GM19467 (cell line): ENCODE measurements around the gene ARHGEF17.

Experiments used
- ATAC-seq: cut with Tn5 transposase; IDR thresholded peaks from one replicate; pipeline ENCODE4 v1.9.1; 2021; ENCODE audit warnings: mild to moderate bottlenecking, moderate library complexity; ENCODE audit not compliant: unreplicated experiment

The ARHGEF17 gene

DNA sequence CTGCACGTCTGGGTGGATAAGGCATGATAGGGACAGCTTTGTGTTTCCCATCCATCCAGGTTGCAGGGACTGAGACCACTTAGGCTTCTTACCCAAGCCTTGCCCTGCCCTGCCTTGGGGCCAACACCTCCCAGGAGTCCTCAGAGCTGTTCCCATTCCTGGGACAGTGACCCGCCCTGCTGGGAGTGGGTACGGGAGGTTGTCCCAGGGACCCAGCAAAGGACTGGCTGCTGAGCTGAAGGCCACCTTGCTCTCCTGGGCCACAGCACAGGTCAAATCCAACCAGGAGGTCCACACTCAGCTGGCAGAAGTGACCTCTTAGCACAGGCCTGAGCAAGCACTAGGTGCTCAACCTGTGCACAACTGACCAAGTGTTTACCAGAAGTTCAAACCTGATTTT is 16.9 kb upstream of the ARHGEF17 start:
- ATAC-seq: no peak

DNA sequence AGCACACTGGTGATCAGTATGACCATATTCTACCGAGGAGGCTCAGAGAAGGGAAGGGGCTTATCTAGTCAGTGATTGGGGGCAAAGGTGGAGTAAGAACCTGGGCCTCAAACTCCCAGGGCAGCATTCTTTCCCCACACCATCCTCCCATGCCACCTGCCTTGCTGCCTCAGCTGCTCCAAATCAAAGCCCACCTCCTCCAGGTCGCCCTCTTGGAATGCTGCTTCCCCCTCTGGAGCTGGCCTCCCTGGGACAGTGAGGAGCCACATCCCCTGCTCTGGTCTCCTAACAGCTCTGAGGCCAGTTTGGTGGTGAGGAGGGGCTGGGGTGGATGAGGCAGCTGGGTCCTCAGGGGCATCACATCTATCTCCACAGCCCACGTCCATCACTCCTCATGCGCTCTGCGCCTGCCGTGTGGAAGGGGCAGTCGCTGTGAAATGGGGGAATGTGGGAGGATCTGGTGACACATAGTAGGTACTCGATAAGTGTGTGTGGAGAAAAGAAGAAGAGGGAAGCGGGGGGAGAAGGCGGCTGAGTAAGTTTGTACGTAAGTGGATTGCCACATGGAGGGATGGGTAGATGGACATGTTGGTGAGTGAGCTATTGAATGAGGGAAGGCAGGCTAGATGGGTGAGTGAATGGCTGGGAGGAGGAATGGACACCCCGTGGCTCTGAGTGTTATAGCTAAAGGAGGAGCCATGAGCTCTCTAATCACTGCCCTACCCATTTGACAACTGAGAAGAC is 16.1 kb upstream of the ARHGEF17 start:
- no peak for ATAC-seq

DNA sequence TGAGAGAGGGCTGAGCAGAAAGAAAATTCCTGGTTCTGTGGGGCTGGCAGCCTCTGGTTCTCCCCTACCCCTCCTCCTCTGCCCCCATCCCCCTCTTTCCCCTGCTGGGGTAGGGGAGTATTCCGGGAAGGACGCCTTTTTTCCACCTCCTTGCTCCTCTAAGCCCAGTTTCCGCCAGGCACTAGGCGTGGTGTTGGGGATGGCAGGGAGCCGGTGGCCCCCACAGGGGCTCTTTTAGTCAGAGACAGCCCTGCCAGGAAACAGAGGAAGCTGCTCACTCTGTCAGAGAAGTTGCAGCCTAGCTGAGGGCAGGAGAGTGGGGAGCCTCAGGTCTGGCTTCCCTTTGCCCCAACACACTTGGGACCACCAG is 15.6 kb upstream of the ARHGEF17 start:
- ATAC-seq: no peak

DNA sequence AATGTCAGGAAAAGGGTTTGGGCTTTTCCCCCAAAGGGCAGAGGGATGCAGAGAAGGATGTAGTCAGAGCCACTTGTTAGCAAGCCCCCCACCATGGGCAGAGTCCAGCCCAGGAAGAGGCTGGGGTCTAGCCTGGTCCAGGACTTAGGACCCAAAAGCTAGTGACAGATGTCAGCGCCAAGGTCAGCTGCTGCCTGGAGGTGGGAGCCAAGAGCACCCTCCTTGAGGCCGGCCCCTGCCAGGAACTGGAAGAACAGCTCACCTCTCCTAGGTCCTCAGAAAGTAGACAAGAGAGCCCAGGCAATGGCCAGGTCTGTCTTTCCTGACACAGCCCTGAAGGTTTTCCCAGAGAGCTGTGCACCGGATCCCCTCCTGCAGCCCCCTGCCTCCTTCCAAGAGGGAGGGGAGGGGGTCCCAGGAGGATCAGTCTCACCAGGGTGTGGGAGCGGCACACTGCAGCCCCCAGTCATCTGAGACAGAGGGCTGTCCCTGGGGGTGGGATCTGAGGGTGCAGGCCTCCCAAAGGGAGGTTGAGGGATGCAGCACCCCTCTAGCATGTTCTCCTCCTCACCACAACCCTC is 14.6 kb upstream of the ARHGEF17 start:
- no peak for ATAC-seq

DNA sequence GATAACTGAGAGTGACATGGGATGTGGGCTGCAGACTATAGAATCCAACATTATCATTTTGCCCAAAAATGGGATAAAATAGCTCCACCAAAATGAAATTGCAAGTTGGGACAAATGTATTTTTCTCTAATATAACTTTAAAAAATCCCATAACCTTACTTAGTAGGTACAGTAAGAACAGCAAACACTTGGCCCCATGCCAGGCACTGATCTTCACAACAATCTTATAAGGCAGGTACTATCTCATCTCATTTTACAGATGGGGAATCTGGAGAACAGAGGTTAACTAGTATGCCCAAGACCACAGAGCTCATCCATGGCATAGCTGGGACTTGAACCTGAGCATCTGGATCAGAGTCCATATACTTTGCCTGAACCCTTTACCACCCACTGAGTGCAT is 13.5 kb upstream of the ARHGEF17 start:
- ATAC-seq: no peak

DNA sequence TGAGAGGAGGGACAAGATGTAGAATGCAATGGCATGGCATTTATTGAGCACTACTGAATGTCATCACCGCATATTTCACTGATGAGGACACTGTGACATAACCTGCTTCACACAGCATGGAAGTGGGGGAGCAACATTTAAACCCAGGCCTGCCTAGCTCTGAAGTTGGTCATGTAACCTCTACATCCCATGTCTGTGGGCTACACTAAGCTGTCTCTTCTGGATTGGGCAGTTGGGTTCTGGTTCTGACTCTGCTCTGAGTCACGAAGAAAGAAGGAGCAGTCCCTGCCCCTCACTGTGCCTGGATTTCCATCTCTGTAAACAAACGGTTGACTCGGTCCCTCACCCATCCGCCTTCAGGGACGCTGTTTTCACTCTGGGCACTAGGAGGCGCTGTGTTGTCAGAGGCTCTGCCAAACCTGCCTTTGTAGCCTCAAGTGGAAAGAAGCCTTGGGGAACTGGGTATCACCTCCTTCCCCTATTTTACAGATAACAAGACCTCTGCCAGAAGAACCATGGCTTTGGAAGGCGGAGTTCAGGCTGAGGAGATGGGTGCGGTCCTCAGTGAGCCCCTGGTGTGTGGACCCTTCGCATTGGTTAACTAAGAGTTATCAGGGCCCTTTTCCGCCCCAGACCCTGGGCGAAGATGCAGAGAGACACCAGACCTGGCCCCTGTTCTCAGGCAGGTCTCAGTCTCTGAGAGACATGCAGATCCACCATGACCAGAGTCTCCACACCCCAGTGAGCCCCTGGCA is 12.7 kb upstream of the ARHGEF17 start:
- ATAC-seq: no peak

DNA sequence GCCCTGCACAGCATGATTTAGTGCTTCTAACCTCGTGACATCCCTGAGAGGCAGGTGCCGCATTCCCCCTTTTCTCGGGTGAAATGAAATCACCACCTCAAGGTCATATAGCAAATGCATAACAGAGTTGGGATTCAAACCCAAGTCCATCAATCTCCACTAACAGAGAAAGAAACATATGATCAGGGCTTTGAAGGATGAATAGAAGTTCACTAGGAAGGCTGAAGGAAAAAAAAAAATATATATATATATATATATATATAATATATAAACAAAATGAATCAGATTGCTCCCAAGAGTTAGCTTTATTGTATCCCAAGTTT is 12.1 kb upstream of the ARHGEF17 start:
- no peak for ATAC-seq

DNA sequence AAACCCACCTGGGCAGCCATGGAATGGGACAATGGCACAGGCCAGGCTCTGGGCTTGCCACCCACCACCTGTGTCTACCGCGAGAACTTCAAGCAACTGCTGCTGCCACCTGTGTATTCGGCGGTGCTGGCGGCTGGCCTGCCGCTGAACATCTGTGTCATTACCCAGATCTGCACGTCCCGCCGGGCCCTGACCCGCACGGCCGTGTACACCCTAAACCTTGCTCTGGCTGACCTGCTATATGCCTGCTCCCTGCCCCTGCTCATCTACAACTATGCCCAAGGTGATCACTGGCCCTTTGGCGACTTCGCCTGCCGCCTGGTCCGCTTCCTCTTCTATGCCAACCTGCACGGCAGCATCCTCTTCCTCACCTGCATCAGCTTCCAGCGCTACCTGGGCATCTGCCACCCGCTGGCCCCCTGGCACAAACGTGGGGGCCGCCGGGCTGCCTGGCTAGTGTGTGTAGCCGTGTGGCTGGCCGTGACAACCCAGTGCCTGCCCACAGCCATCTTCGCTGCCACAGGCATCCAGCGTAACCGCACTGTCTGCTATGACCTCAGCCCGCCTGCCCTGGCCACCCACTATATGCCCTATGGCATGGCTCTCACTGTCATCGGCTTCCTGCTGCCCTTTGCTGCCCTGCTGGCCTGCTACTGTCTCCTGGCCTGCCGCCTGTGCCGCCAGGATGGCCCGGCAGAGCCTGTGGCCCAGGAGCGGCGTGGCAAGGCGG is 11.4 kb upstream of the ARHGEF17 start:
- ATAC-seq: no peak

DNA sequence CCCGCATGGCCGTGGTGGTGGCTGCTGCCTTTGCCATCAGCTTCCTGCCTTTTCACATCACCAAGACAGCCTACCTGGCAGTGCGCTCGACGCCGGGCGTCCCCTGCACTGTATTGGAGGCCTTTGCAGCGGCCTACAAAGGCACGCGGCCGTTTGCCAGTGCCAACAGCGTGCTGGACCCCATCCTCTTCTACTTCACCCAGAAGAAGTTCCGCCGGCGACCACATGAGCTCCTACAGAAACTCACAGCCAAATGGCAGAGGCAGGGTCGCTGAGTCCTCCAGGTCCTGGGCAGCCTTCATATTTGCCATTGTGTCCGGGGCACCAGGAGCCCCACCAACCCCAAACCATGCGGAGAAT is 10.9 kb upstream of the ARHGEF17 start:
- ATAC-seq: no peak

DNA sequence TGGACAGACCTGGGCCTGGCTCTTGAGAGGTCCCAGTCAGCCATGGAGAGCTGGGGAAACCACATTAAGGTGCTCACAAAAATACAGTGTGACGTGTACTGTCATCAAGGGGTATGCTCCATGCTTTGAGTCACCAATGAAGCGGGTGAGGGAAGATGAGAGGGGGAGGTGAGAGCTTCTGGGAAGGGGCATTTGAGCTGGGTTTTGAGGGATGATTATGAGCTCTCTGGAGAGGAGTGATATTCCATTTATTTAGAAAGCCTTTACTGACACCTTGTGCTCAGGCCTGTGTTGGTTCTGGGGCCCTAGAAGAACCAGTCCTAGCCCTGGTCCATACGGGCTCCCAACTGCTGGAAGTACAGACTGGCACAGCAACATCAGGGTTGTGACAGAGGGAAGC is 10.4 kb upstream of the ARHGEF17 start:
- ATAC-seq: no peak

DNA sequence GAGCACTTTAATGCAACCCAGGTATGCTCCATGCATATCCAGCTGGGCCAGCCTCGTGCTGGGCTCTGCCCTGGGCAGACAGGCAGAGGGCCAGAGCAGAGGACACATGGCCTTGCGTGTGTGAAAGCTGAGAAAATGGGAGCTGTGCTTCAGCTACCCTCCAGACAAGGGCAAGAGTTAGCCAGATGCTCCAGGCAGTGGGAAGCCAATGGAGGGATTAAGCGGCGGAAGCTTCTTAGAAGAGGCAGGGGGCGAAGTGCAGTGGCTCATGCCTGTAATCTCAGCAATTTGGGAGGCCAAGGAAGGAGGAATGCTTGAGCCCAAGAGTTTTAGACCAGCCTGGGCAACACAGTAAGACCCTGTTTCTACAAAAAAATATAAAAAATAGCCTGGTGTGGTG is 9.8 kb upstream of the ARHGEF17 start:
- ATAC-seq: no peak

DNA sequence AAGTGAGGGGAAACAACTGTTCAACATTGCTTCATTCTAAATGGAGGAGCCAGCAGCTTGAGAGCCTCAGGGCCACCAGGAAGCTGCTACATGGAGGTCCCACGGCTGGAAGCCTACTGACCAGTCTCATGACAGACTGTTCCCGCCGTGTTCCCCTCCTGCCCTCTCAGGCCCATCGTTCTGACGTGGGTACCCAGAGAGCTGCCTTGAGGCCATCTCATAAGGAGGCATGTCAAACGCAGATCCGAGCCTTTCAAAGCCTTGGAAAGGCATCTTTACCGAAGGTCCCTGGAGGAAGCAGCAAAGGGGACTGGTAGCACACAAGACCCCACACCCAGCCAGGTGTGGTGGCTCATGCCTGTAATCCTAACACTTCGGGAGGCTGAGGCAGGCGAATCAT is 8.3 kb upstream of the ARHGEF17 start:
- ATAC-seq: no peak

DNA sequence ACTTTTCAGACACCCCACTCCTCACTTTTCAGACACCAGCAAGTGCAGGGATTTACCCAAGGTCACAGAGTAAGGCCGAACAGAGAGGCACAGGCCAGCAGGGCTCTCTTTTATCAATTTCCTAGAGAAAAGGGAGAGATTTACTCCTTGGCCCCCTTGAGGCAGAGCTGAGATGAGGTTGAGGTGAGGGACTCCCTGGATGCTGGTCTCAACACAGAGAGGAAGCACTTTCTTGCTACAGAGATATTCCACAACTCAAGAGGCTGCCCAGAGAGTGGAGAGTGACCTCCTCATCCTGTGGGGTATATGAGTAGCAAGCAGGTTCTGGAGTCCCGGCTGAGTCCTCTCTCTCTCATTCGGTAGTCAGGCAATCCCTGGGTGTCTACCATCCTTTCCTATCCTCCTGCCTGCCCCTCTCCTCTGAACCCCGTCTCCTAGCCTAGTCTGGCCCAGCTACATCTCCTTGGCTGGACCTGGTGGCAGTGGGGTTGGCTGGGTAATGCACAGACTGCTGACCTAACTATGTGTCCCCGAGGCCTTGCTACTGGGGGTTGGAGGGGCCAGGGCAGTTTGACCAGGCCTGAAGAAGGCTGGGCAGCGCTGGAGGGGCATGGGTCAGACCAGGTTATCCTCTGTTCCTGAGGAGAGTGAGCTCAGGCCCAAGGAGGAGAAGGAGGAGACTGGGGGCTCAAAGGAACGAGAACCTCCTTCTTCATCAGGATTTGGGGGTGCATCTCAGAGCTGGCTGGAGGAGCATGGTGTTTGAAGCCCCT is 1.8 kb upstream of the ARHGEF17 start:
- ATAC-seq: no peak

DNA sequence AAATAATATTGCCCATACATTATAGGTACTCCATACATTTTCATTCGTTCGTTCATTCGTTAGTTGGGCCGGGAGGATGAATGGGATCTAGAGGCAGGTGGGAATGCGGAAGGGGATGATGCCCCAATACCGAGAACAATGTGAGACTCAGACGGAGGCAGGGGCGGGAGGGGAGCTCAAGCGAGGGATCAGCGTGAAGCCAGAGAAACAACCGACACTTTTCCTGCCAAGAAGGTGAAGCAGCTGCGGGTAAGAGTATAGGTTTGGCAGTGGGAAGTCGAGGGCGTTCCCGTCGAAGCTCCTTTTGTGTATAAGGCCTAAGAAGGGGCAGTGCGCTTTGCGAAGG is 1.1 kb upstream of the ARHGEF17 start:
- ATAC-seq: no peak

DNA sequence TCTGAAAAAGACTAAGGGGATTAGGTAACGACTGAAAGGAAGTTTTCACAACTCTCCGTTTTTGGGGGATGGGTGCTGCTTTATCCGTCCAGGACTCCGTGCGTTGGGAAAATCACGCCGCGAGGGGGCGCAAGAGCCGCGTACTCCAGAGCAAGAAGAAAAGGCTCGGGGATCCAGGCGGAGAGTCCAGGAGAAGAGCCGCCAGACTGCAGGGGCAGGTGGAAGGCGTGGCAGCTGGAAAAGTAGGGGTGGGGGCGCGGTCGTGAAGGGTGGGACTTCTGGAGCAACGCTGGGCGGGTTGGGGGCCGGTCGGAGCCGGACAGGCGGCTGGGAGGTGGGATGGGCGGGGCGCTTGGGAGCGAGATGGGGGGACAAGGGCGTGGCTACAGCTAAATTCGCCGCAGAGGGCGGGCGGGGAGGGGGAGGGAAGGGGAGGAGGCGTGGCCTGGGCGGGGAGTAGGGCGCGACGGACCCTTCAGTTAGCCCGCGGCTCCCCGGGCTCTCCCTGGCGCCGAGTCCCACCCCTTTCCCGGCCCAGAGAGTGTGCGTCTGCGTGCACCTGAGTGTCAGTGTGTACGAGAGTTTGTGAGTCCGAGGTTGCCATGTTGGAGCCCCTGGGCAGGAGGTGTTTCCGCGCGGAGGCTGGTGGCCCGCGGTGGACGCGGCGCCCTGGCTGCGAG is 613 bp upstream of the ARHGEF17 start:
- ATAC-seq: peak; percentile 36

DNA sequence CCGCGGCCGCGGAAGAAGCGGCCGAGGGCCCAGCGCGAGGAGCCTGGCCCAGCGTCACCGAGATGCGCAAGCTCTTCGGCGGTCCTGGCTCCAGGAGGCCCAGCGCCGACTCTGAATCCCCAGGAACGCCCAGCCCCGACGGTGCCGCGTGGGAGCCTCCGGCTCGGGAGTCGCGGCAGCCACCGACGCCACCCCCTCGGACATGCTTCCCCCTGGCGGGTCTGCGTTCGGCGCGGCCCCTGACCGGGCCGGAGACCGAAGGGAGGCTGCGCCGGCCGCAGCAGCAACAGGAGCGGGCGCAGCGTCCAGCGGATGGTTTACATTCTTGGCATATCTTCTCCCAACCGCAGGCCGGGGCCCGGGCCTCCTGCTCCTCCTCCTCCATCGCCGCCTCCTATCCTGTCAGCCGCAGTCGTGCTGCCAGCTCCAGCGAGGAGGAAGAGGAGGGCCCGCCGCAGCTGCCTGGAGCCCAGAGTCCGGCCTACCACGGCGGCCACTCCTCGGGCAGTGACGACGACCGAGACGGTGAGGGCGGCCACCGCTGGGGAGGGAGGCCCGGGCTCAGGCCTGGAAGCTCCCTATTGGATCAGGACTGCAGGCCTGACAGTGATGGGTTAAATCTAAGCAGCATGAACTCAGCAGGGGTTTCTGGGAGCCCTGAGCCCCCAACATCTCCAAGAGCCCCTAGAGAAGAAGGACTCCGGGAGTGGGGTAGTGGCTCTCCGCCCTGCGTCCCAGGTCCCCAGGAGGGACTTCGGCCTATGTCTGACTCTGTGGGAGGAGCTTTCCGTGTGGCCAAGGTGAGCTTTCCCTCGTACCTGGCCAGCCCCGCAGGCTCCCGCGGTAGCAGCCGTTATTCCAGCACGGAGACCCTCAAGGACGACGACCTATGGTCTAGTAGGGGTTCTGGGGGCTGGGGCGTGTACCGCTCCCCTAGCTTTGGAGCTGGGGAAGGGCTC is 1.2 kb downstream of the ARHGEF17 start:
- no peak for ATAC-seq

DNA sequence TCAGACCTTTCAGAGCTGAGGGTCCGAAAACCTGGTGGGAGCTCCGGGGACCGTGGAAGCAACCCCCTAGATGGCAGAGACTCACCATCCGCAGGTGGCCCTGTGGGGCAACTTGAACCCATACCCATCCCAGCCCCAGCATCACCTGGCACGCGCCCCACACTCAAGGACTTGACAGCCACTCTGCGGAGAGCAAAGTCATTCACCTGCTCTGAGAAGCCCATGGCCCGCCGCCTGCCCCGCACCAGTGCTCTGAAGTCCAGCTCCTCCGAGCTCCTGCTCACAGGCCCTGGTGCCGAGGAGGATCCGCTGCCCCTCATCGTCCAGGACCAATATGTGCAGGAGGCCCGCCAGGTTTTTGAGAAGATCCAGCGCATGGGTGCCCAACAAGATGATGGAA is 2.0 kb downstream of the ARHGEF17 start:
- no peak for ATAC-seq

DNA sequence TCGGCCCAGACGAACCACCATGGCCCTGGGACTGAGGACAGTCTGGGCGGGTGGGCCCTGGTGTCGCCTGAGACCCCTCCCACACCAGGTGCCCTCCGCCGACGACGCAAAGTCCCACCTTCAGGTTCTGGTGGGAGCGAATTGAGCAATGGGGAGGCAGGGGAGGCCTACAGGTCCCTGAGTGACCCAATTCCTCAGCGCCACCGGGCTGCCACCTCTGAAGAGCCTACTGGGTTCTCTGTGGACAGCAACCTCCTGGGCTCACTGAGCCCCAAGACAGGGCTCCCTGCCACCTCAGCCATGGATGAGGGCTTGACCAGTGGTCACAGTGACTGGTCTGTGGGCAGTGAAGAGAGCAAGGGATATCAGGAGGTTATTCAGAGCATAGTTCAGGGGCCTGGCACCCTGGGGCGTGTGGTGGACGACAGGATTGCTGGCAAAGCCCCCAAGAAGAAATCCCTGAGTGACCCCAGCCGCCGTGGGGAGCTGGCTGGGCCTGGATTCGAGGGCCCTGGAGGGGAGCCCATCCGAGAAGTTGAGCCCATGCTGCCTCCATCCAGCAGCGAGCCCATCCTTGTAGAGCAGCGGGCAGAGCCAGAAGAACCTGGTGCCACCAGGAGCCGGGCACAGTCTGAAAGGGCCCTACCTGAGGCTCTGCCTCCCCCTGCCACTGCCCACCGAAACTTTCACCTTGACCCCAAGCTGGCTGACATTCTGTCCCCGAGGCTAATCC is 2.8 kb downstream of the ARHGEF17 start:
- ATAC-seq: no peak

DNA sequence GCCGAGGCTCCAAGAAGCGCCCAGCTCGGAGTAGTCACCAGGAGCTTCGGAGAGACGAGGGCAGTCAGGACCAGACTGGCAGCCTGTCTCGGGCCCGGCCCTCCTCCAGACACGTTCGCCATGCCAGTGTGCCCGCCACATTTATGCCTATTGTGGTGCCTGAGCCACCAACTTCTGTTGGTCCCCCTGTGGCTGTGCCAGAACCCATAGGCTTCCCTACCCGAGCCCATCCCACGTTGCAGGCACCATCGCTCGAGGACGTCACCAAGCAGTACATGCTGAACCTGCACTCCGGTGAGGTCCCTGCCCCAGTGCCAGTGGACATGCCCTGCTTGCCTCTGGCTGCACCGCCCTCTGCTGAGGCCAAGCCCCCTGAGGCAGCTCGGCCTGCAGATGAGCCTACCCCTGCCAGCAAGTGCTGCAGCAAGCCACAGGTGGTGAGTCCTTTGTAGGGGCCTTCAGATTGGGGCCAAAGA is 3.4 kb downstream of the ARHGEF17 start:
- no peak for ATAC-seq
